Left renal cortex interstitium (tissue), 4 donors: ENCODE results near the gene KHDC4. TPM values are rescaled to one million over a fixed set of nuclear protein-coding genes. Genes with fewer than 3 reads are reported as not detected.
"Not testable (repeated sequence)": the region's sequence is repeated elsewhere in the genome, so short reads cannot be mapped to it uniquely, and the experiment has no call there.

Source experiments
- DNase-seq, 4 donors: peaks; one replicate each; pipeline ENCODE4 v3.0.0-alpha.2; 2013; ENCODE audit warnings: low read depth in 4 of 4, low spot score in 2 of 4, missing footprints in 1 of 4
- polyA plus RNA-seq, 4 donors: library from polyadenylated mRNA; unstranded; fragments of 120-200 nt; gene quantifications; one replicate each; pipeline ENCODE4 v1.2.1, GENCODE V29; 2013; ENCODE audit not compliant: insufficient read length in 4 of 4

The KHDC4 gene
- polyA plus RNA-seq, 4 donors, result 39.4 to 88.1 (median 60.5) TPM

DNA sequence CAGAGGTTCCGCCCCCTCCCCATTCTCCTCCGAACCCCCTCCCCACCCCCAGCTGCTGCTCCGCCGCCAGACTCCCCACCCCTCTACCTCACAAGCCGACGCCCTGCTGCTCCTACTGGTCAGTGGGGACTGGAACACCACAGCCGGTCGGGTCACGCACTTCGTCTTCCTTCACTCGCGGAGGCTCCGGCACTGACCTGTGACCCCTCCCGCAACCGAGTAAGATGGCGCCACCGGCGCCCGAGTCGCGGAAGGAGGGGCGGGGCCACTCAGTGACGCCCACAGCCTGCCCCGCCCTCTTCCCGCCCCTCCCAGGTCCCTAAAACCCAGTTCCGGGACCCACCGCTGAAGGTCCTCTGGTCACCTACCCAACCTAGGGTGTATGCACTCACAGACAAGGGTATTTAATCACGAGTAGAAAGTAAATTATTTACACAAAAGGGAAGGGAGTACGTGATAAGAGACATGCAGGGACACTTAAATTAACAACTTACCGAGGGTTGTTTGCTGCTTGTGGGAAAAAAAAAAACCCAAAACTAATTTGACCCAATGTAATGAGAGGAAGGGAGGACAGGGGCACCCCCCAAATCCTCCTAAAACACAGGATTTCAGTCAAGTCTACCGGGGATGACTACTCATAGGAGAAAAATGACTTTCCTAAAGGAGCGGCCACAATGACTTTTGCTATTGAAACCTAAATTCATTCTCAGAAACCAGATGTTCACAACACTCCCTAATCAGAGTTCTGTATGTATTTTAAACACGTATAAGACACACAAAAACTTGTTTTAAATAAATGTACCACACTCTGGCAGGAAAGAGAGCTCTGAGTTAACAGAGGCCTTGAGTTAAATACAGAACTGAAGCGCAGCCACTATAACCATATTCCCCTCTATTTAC, 22.8 kb downstream of the KHDC4 start, which contains the start of gene RIT1:
RIT1 (minus strand) TSS at position 194 of the 900 bp plus-strand sequence. CDS start 588 bp downstream, outside the sequence.
- DNase-seq, result peak; percentile 59 to 76 (median 74)

DNA sequence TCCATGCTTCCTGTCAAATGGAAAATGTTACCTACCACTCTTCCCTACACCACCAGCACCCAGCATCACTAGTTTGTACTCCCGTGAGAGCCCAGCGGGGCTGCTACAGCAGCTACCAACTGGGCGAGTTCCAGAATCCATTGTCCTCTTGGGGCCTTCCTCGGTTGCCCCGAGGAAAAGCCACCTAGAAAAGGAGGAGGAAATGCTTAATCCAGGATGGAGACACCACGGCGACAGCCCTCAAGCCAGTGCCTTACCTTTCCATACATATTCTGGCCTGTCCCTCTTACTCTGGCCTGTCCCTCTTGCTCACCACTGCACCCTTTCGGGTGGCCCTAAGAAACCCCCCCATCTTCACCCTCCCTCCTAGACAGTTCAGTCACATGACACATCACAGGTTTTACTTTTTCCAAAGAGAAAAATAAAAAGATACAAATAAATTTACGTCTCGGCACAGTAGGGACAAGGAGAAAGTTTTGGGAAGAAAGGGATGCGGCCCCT, 23.5 kb downstream of the KHDC4 start:
- peak in 1 of 4 donors; percentile 37 for DNase-seq

GRCh38 chr1:155909894-155910293, 24.3 kb downstream of the KHDC4 start:
- DNase-seq, result no peak

- DNase-seq, result no peak
Measured at GRCh38 chr1:155904261-155904660, 30.0 kb downstream of the KHDC4 start.

GRCh38 chr1:155900161-155900560, 34.1 kb downstream of the KHDC4 start:
- no peak for DNase-seq

- no peak for DNase-seq
Measured at GRCh38 chr1:155899683-155900082, 34.5 kb downstream of the KHDC4 start.

GRCh38 chr1:155898888-155899287, 35.3 kb downstream of the KHDC4 start:
- no peak for DNase-seq

GRCh38 chr1:155897746-155898145, 36.5 kb downstream of the KHDC4 start:
- DNase-seq, result no peak

DNA sequence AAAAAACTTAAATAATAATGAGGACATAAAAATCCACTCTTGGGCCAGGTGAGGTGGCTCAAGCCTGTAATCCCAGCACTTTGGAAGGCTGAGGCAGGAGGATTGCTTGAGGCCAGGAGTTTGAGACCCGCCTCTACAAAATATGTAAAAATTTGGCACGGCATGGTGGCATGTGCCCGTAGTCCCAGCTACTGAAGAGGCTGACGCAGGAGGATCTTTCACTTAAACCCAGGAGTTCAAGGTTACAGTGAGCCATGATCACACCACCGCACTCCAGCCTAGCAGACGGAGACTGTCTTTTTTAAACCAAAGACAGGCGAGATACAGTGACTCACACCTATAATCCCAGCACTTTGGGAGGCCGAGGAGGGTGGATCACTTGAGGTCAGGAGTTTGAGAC, 37.7 kb downstream of the KHDC4 start:
- not testable (repeated sequence) for DNase-seq

DNA sequence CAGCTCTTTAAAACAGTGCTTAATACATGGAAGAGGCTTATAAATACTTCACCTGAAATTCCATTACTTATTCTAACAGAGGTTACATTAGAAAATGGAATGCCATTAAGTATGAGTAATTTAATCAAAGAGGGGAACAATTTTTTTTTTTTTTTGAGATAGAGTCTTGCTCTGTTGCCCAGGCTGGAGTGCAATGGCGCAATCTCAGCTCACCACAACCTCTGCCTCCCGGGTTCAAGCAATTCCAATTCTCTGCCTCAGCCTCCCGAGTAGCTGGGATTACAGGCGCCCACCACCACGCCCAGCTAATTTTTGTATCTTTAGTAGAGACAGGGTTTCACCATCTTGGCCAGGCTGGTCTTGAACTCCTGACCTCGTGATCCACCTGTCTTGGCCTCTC, 38.6 kb downstream of the KHDC4 start:
- not testable (repeated sequence) for DNase-seq

DNA sequence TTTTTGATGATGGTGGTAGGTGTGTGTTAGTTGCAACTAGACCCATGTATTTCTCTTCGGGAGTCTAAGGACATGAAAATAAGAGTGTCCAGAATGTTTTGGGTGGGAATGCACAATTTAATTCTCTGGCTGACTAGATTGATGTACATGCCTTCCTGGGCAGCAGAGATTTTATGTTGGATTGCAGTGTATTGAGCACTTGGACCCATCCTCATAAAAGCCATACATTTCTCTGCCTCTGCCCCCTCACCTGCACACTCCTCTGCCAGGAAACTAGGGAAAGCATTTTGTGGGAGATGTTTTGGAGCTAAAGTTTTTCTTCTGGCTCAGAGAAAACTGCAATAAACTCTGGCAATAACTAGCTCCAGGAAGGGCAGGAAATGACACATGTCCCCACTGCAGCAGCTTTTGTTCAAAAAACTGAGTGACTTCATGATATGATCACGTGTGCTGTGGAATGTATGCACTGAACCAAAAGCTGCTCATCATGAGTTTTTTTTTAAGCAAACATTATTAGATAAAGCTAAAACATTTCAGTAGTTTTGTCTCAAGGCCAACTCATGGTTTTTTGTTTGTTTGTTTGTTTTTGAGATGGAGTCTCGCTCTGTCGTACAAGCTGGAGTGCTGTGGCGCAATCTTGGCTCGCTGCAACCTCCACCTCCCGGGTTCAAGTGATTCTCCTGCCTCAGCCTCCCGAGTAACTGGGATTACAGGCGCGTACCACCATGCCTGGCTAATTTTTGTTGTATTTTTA, 40.6 kb downstream of the KHDC4 start:
- DNase-seq, result peak in 1 of 4 donors; percentile 29

GRCh38 chr1:155892796-155893195, 41.4 kb downstream of the KHDC4 start:
- DNase-seq, result no peak

- DNase-seq, result no peak
Measured at GRCh38 chr1:155890251-155890650, 44.0 kb downstream of the KHDC4 start.

GRCh38 chr1:155889566-155889965, 44.6 kb downstream of the KHDC4 start:
- DNase-seq, result no peak

GRCh38 chr1:155888481-155888880, 45.7 kb downstream of the KHDC4 start:
- DNase-seq, result no peak

DNA sequence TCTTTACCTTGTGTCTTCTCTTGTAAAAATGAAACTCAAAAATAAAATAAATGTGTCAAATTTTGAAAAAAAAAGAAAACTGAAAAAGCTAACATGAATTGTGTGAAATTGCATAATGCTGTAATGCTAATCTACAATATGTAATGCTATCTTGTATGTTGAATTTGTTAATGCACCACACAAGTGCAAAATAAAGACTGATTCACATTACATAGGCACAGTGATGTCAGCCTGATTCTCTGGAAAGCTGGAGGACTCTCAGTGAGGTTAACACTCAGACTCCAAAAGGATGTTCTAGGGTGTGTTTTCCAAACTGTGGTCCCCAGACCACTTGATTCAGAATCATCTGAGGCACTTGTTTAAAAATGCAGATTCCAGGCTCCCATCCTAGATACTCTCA, 49.2 kb downstream of the KHDC4 start:
- DNase-seq, result no peak

- no peak for DNase-seq
Measured at GRCh38 chr1:155884031-155884960, 49.9 kb downstream of the KHDC4 start.

- DNase-seq, result no peak
Measured at GRCh38 chr1:155882766-155883165, 51.4 kb downstream of the KHDC4 start.

GRCh38 chr1:155882235-155882634, 52.0 kb downstream of the KHDC4 start:
- DNase-seq, result no peak

GRCh38 chr1:155880950-155881349, 53.3 kb downstream of the KHDC4 start:
- no peak for DNase-seq
